Esophagus muscularis mucosa (tissue), 4 donors: Measurements from ENCODE around the gene WT1. TPM values are rescaled to one million over a fixed set of nuclear protein-coding genes. Genes with fewer than 3 reads are reported as not detected.

ENCODE experiments used
- DNase-seq: peaks from one replicate; pipeline ENCODE4 v3.0.0-alpha.2; 2017; ENCODE audit errors: extremely low spot score
- H3K27ac ChIP-seq, 4 donors: fragments of 200-600 bp; sonication (generic); replicated peaks in 1 of 4; 1 replicate in 3 of 4; 2 replicates in 1 of 4; pipeline ENCODE4 v1.5.1; 2016 to 2019; ENCODE audit warnings: mild to moderate bottlenecking in 1 of 4
- H3K27me3 ChIP-seq, 4 donors: fragments of 200-600 bp; sonication (generic); one replicate each; pipeline versions ENCODE4 v1.5.1 to v1.6.0; 2016 to 2019
- H3K36me3 ChIP-seq, 4 donors: fragments of 200-600 bp; sonication (generic); one replicate each; pipeline ENCODE4 v1.5.1; 2016 to 2019
- H3K4me1 ChIP-seq, 4 donors: fragments of 200-600 bp; sonication (generic); one replicate each; pipeline ENCODE4 v1.5.1; 2016 to 2019
- H3K4me3 ChIP-seq, 4 donors: fragments of 200-600 bp; sonication (generic); 1 replicate in 2 of 4; 2 replicates in 2 of 4; pipeline ENCODE4 v1.5.1; 2016 to 2019; ENCODE audit warnings: mild to moderate bottlenecking in 4 of 4, moderate library complexity in 1 of 4
- H3K9me3 ChIP-seq, 4 donors: fragments of 200-600 bp; sonication (generic); 1 replicate in 3 of 4; 2 replicates in 1 of 4; pipeline ENCODE4 v1.5.1; 2016 to 2019
- CTCF ChIP-seq, 3 experiments: fragments of 200-600 bp in 2 of 3; fragments of 450-650 bp in 1 of 3; sonication (generic) in 2 of 3; IDR thresholded peaks; one replicate each; pipeline ENCODE4 v1.5.1; 2017 to 2019; ENCODE audit warnings: antibody characterized with exemption in 3 of 3, mild to moderate bottlenecking in 2 of 3, moderate library complexity in 1 of 3
- EP300 ChIP-seq: sonication (generic); formaldehyde crosslinking; IDR thresholded peaks from one replicate; pipeline ENCODE4 v1.6.1; 2017; ENCODE audit warnings: antibody characterized with exemption
- POLR2A ChIP-seq: fragments of 450-650 bp; IDR thresholded peaks from one replicate; pipeline ENCODE4 v1.6.1; 2017; ENCODE audit warnings: antibody characterized with exemption, moderate library complexity, mild to moderate bottlenecking, low read depth
- POLR2AphosphoS5 ChIP-seq, 2 donors: sonication (generic); formaldehyde crosslinking; IDR thresholded peaks; one replicate each; pipeline ENCODE4 v1.6.1; 2017; ENCODE audit warnings: antibody characterized with exemption in 2 of 2
- WGBS: methylation state at CpG from one replicate; pipeline ENCODE4 v1.1.5; 2018; 5-methylcytosine and 5-hydroxymethylcytosine counted together
- intact Hi-C: fragments of 100-400 bp; cut with DNase I; formaldehyde crosslinking; loops from one replicate; pipeline ENCODE4 v1.15.1; 2023
- total RNA-seq, 4 donors: library from RNA; depleted of rRNA; stranded (reverse); fragments of >200 nt; gene quantifications; one replicate each; pipeline versions ENCODE4 v1.1.0 to v1.2.1, GENCODE V29; 2016

WT1 gene
- total RNA-seq, 4 donors from 2014 or later = 0.42 to 3.5 (median 3.1) TPM; not detected in 1

DNA sequence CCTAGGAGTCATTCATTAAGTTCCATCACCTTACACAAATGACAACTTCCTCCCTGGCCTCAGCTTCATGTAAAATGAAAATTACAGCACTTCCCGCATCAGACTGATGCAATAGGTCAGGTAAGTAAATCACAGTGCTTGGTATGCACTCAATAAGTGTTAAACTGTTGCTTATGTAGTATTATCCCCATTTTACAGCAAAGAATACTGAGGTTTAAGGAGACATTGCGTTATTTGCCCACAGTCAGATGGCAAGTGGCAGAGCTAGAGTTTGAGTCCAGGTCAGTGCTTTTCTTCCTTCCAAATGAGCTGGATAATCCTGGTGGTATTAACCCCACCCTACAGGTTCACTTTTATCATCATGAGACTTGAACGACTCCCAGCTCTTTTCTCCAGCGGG lies 29.7 kb downstream of the WT1 start:
- H3K27ac ChIP-seq = no peak overlapping the region
- no peak for TF ChIP-seq POLR2AphosphoS5 (IDR thresholded peaks at IDR 0.05)
- TF ChIP-seq POLR2A = no peak
- no peak for TF ChIP-seq EP300
- no peak for TF ChIP-seq CTCF (IDR thresholded peaks at IDR 0.05)
- peaks cover 0 to 26% (median 0%) of the 10 kb centered on the region in 4 donors for H3K27me3 ChIP-seq
- DNase-seq = no peak
- H3K9me3 ChIP-seq = no peaks in the 10 kb centered on the region
- WGBS = 88% methylated on average over 4 of the region's 4 CpGs
- H3K36me3 ChIP-seq = no peaks in the 10 kb centered on the region
- intact Hi-C loops = no loop called here
- no peak overlapping the region for H3K4me3 ChIP-seq
- no peaks in the 10 kb centered on the region for H3K4me1 ChIP-seq

DNA sequence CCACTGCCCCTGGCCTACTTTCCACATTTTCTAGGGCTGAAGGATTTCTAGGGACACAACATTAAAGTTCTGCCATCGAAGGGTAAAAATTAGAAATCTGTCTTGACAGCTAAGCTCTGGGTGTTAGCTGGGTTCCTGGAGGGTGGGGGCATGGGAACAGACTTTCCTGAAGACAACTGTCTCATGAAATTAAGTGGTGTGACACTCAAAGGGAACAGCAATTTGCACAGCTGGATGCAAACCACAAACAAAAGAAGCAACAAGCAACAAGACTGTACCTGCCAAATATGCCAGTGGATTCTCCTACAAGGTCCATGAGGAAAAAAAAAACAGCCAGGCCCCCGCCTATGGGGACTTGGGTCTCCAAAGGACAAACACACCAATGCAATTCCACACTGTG lies 32.5 kb downstream of the WT1 start:
- no peak for DNase-seq
- TF ChIP-seq POLR2AphosphoS5 (IDR thresholded peaks at IDR 0.05) (no peak), CTCF (IDR thresholded peaks at IDR 0.05) (no peak), EP300 (no peak), POLR2A (no peak)
- peaks cover 0 to 35% (median 0%) of the 10 kb centered on the region in 4 donors for H3K27me3 ChIP-seq
- peaks cover 0 to 3% (median 0%) of the 10 kb centered on the region in 4 donors for H3K36me3 ChIP-seq
- 84% methylated on average over 2 of the region's 2 CpGs for WGBS
- H3K9me3 ChIP-seq = no peaks in the 10 kb centered on the region
- no peak overlapping the region for H3K27ac ChIP-seq
- no peaks in the 10 kb centered on the region for H3K4me1 ChIP-seq
- H3K4me3 ChIP-seq = no peak overlapping the region
- intact Hi-C loops = no loop called here

DNA sequence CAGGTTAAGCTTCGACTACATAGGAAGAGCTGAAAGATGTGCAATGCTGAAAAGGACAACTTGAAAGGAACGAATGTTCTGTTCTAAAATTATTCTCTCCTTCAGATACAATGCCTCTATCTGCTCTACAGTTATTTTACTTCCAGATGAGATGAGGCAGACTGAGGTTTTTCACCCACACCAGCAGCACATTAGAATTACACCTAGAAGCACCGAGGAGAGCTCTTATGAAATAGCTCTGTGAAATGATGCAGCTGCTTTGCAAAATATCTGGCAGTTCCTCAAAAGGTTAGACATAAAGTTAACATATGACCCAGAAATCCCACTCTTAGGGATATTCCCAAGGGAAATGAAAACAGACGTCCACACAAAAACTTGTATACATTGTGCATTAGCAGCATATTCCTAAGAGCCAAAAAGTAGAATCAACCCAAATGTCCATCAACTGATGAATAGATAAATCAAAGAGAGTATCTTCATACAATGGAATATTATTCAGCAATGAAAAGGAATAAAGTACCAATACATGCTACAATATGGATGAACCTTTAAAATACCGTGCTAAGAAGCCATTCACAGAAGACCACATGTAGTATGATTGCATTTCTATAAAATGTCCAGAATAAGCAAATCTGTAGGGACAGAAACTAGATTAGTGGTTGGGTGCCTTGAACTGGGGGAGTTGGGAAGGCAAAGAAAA lies 34.5 kb downstream of the WT1 start:
- Histone ChIP-seq H3K9me3 (no peaks in the 10 kb centered on the region), H3K36me3 (peaks cover 0 to 16% (median 0%) of the 10 kb centered on the region in 4 donors), H3K27me3 (peaks cover 0 to 23% (median 0%) of the 10 kb centered on the region in 4 donors), H3K27ac (no peak overlapping the region), H3K4me3 (no peak overlapping the region), H3K4me1 (no peaks in the 10 kb centered on the region)
- WGBS = 57% methylated on average over 5 of the region's 5 CpGs
- intact Hi-C loops = no loop called here
- no peak for DNase-seq
- no peak for TF ChIP-seq POLR2AphosphoS5 (IDR thresholded peaks at IDR 0.05)
- TF ChIP-seq CTCF (IDR thresholded peaks at IDR 0.05) = no peak
- TF ChIP-seq POLR2A = no peak
- no peak for TF ChIP-seq EP300

DNA sequence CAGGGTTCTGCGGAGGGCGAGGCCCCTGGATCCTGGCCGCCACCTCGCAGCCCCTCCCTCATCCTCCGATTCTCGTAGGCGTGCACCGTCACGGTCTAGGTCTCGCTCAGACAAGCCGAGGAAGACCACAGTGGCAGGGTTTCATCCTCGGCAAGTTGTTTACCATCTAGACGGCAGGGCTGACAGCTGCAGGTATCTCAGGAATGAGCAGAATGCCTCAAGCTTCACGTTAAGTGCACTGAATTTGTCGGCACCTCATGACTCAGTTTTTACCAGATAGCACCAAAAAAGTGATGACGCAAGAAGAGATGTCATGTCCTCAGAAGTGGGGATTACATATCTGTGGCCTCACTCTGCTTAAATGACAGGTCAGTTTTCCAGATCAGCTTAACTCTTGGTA lies 35.1 kb downstream of the WT1 start:
- 50% methylated on average over 11 of the region's 16 CpGs for WGBS
- H3K4me1 ChIP-seq = no peaks in the 10 kb centered on the region
- H3K9me3 ChIP-seq = no peaks in the 10 kb centered on the region
- peaks cover 0 to 20% (median 0%) of the 10 kb centered on the region in 4 donors for H3K27me3 ChIP-seq
- peaks cover 0 to 16% (median 0%) of the 10 kb centered on the region in 4 donors for H3K36me3 ChIP-seq
- no peak overlapping the region for H3K4me3 ChIP-seq
- no peak for TF ChIP-seq POLR2A
- TF ChIP-seq EP300 = no peak
- TF ChIP-seq CTCF (IDR thresholded peaks at IDR 0.05) = no peak
- TF ChIP-seq POLR2AphosphoS5 (IDR thresholded peaks at IDR 0.05) = no peak
- no peak for DNase-seq
- intact Hi-C loops = no loop called here
- H3K27ac ChIP-seq = no peak overlapping the region
